Skeletal muscle cell (primary cell): Measurements from ENCODE around the gene CLDN1.

Source experiments
- DNase-seq: peaks from one replicate; pipeline ENCODE4 v3.0.0-alpha.2; 2010; ENCODE audit warnings: low read depth
- H3K4me3 ChIP-seq: 2 replicates; pipeline ENCODE4 v1.5.1; 2011; ENCODE audit warnings: low read depth, mild to moderate bottlenecking, control low read depth, low read length, moderate library complexity

CLDN1 gene

DNA sequence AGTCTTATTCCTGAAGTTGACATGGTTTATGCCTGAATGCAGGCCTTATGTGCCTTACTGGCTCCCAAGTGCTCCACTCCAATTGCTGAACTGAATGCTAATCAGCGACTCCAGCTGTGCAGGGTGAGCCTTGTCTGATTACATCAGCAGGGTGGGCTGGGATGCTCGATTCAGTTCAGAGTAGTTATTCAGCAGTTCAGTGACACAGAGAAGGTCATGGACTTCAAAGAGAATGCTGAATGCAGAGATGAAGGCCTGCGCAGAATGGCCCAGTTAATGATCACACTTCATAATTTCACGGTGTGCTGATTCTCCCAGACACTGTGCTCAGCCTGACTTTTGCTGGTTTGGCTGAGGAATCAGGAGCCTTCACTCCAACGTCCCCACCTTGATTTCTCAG is 63.6 kb downstream of the CLDN1 start:
- no peak overlapping the region for H3K4me3 ChIP-seq
- DNase-seq: no peak
